IMR-90 (cell line): ENCODE data around the gene FXN. TPM values are rescaled to one million over a fixed set of nuclear protein-coding genes. Genes with fewer than 3 reads are reported as not detected.

Source experiments
- ATAC-seq: fragments of 200-7000 bp; cut with Tn5 transposase; 2 replicates; pipeline ENCODE4 v1.9.1; 2020; ENCODE audit warnings: low read depth, mild to moderate bottlenecking, moderate library complexity
- BruUV-seq: library from RNA; stranded (reverse); fragments of 400-500 nt; replicated peaks from 2 replicates; lab custom pipeline; 2021; lab: Mats Ljungman, UMichigan
- CTCF ChIA-PET: fragments of 300-600 bp; formaldehyde crosslinking; extraction: SDS; loops from one replicate; lab custom pipeline; 2021; ENCODE audit warnings: antibody characterized with exemption; lab: Yijun Ruan, JAX
- POLR2A ChIA-PET: fragments of 300-600 bp; sonication (Branson Sonifier 250); formaldehyde crosslinking; loops from one replicate; lab custom pipeline; 2022; ENCODE audit warnings: antibody characterized with exemption; ENCODE audit not compliant: unreplicated experiment; lab: Charles Lee
- DNase-seq: peaks from one replicate; pipeline ENCODE4 v3.0.0; 2013
- H2AFZ ChIP-seq: replicated peaks from 2 replicates; pipeline ENCODE3; 2013; ENCODE audit warnings: low read length, mild to moderate bottlenecking; ENCODE audit not compliant: poor library complexity
- H2AK5ac ChIP-seq: 2 replicates; pipeline ENCODE4 v1.6.1; 2013; ENCODE audit warnings: low read depth, low read length, inconsistent platforms
- H2AK9ac ChIP-seq: replicated peaks from 2 replicates; pipeline ENCODE3; 2013; ENCODE audit warnings: mild to moderate bottlenecking, low read depth, low read length, moderate library complexity; ENCODE audit not compliant: poor library complexity
- H2BK120ac ChIP-seq: 2 replicates; pipeline ENCODE4 v1.6.1; 2013; ENCODE audit warnings: low read depth, low read length, inconsistent platforms
- H2BK15ac ChIP-seq: 3 replicates; pipeline ENCODE4 v1.6.1; 2013; ENCODE audit warnings: low read depth, low read length, inconsistent platforms
- H2BK20ac ChIP-seq: 2 replicates; pipeline ENCODE4 v1.6.1; 2013; ENCODE audit warnings: low read depth, mild to moderate bottlenecking, inconsistent platforms, low read length, moderate library complexity
- H2BK5ac ChIP-seq: 2 replicates; pipeline ENCODE4 v1.6.1; 2013; ENCODE audit warnings: mild to moderate bottlenecking, low read depth, low read length, inconsistent platforms; ENCODE audit not compliant: poor library complexity, severe bottlenecking
- H3K14ac ChIP-seq: replicated peaks from 2 replicates; pipeline ENCODE4 v1.6.1; 2013; ENCODE audit warnings: low read depth, low read length, inconsistent platforms
- H3K18ac ChIP-seq: 2 replicates; pipeline ENCODE4 v1.6.1; 2013; ENCODE audit warnings: low read depth, low read length, control low read depth
- H3K23ac ChIP-seq: 2 replicates; pipeline ENCODE4 v1.6.1; 2013; ENCODE audit warnings: low read depth, low read length, inconsistent platforms
- H3K27ac ChIP-seq: 2 replicates; pipeline ENCODE4 v1.5.1; 2013; ENCODE audit warnings: mild to moderate bottlenecking, control low read depth, low read length; ENCODE audit not compliant: insufficient read depth
- H3K27me3 ChIP-seq: 2 replicates; pipeline ENCODE4 v1.6.1; 2013; ENCODE audit warnings: low read length; ENCODE audit not compliant: control insufficient read depth, insufficient read depth
- H3K36me3 ChIP-seq: 2 replicates; pipeline ENCODE4 v1.6.1; 2013; ENCODE audit warnings: low read length, mixed read lengths; ENCODE audit not compliant: control insufficient read depth, insufficient read depth
- H3K4ac ChIP-seq: 2 replicates; pipeline ENCODE4 v1.6.1; 2013; ENCODE audit warnings: low read depth, low read length, inconsistent platforms
- H3K4me1 ChIP-seq: 2 replicates; pipeline ENCODE4 v1.6.1; 2013; ENCODE audit warnings: low read length, mixed read lengths; ENCODE audit not compliant: control insufficient read depth, insufficient read depth
- H3K4me2 ChIP-seq: 2 replicates; pipeline ENCODE4 v1.6.1; 2013; ENCODE audit warnings: low read depth, mild to moderate bottlenecking, control low read depth, low read length, moderate library complexity
- H3K4me3 ChIP-seq: 2 replicates; pipeline ENCODE4 v1.5.1; 2013; ENCODE audit warnings: low read depth, mild to moderate bottlenecking, control low read depth, low read length, moderate library complexity; ENCODE audit not compliant: insufficient read depth
- H3K56ac ChIP-seq: 2 replicates; pipeline ENCODE4 v1.6.1; 2013; ENCODE audit warnings: low read length, inconsistent platforms; ENCODE audit not compliant: insufficient read depth; ENCODE audit errors: extremely low read depth
- H3K79me1 ChIP-seq, 2 experiments: 2 replicates each; pipeline ENCODE4 v1.6.1; 2013; ENCODE audit warnings: low read length in 2 of 2, inconsistent platforms in 1 of 2, low read depth in 1 of 2
- H3K9ac ChIP-seq: 2 replicates; pipeline ENCODE4 v1.6.1; 2013; ENCODE audit warnings: low read depth, low read length, control low read depth
- H3K9me1 ChIP-seq: 2 replicates; pipeline ENCODE4 v1.6.1; 2013; ENCODE audit warnings: low read length, inconsistent platforms; ENCODE audit not compliant: insufficient read depth
- H3K9me3 ChIP-seq: 2 replicates; pipeline ENCODE4 v1.6.1; 2013; ENCODE audit warnings: low read length; ENCODE audit not compliant: control insufficient read depth, insufficient read depth
- H4K20me1 ChIP-seq: 2 replicates; pipeline ENCODE4 v1.6.1; 2013; ENCODE audit warnings: low read length, inconsistent platforms; ENCODE audit not compliant: insufficient read depth
- H4K5ac ChIP-seq: 2 replicates; pipeline ENCODE4 v1.6.1; 2013; ENCODE audit warnings: mild to moderate bottlenecking, low read depth, low read length, control low read depth
- H4K8ac ChIP-seq, 2 experiments: 2 replicates each; pipeline ENCODE4 v1.6.1; 2013; ENCODE audit warnings: low read depth in 2 of 2, low read length in 2 of 2, control low read depth in 1 of 2, inconsistent platforms in 1 of 2
- H4K91ac ChIP-seq: 2 replicates; pipeline ENCODE4 v1.6.1; 2013; ENCODE audit warnings: low read depth, low read length, inconsistent platforms; ENCODE audit not compliant: insufficient read depth
- CEBPB ChIP-seq: IDR thresholded peaks from 2 replicates; pipeline ENCODE4 v1.6.1; 2012; ENCODE audit warnings: low read depth, low read length, improper control_type of control experiment
- CHD1 ChIP-seq: IDR thresholded peaks from 2 replicates; pipeline ENCODE4 v1.6.1; 2012; ENCODE audit warnings: low read depth, low read length, improper control_type of control experiment
- ELK1 ChIP-seq: fragments of 150-350 bp; IDR thresholded peaks from 2 replicates; pipeline ENCODE4 v1.6.1; 2016; ENCODE audit warnings: low read depth, mild to moderate bottlenecking, low read length, moderate library complexity, borderline replicate concordance
- FOS ChIP-seq: fragments of 150-350 bp; IDR thresholded peaks from 2 replicates; pipeline ENCODE4 v1.6.1; 2016; ENCODE audit warnings: low read depth, low read length
- MAFK ChIP-seq: IDR thresholded peaks from 2 replicates; pipeline ENCODE4 v1.6.1; 2012; ENCODE audit warnings: low read depth, low read length, improper control_type of control experiment
- MAZ ChIP-seq: IDR thresholded peaks from 2 replicates; pipeline ENCODE4 v1.6.1; 2012; ENCODE audit warnings: low read depth, mild to moderate bottlenecking, low read length, improper control_type of control experiment, moderate library complexity, borderline replicate concordance
- MXI1 ChIP-seq: IDR thresholded peaks from 2 replicates; pipeline ENCODE4 v1.6.1; 2012; ENCODE audit warnings: low read depth, mild to moderate bottlenecking, low read length, moderate library complexity, borderline replicate concordance
- NFE2L2 ChIP-seq: fragments of 150-350 bp; IDR thresholded peaks from 2 replicates; pipeline ENCODE4 v1.6.1; 2016; ENCODE audit warnings: low read depth, mild to moderate bottlenecking, low read length
- POLR2A ChIP-seq: IDR thresholded peaks from 2 replicates; pipeline ENCODE4 v1.6.1; 2012; ENCODE audit warnings: mild to moderate bottlenecking, low read depth, low read length
- RFX5 ChIP-seq: IDR thresholded peaks from 2 replicates; pipeline ENCODE4 v1.8.0; 2012; ENCODE audit warnings: low read depth, mild to moderate bottlenecking, low read length, moderate library complexity
- SMC3 ChIP-seq: fragments of 150-350 bp; IDR thresholded peaks from 2 replicates; pipeline ENCODE4 v1.6.1; 2016; ENCODE audit warnings: low read depth, mild to moderate bottlenecking, antibody characterized with exemption, low read length, moderate library complexity
- USF2 ChIP-seq: fragments of 150-350 bp; IDR thresholded peaks from 2 replicates; pipeline ENCODE4 v1.6.1; 2017; ENCODE audit warnings: mild to moderate bottlenecking, antibody characterized with exemption, low read length, low read depth
- whole genome bisulfite sequencing, 2 experiments: methylation state at CpG; one replicate each; pipeline versions ENCODE4 v1.1.5 to v1.1.7; 2013; ENCODE audit warnings: missing lambda C conversion rate in 2 of 2; ENCODE audit not compliant: insufficient read length in 1 of 2; ENCODE audit errors: extremely low coverage in 2 of 2; 5-methylcytosine and 5-hydroxymethylcytosine counted together
- dilution Hi-C: fragments of 300-500 bp; cut with HindIII; formaldehyde crosslinking; loops from one replicate; pipeline ENCODE4 v1.14.3; 2018; ENCODE audit warnings: low sequenced_read_pairs; ENCODE audit not compliant: unreplicated experiment
- in situ Hi-C: fragments of 300-500 bp; cut with MboI; formaldehyde crosslinking; loops from 3 replicates; pipeline ENCODE4 v1.14.3; 2019; ENCODE audit warnings: low sequenced_read_pairs, inconsistent platforms, mixed read lengths
- intact Hi-C: fragments of 100-400 bp; cut with micrococcal nuclease; formaldehyde crosslinking; loops from 2 replicates; pipeline ENCODE4 v1.10.0; 2022
- polyA plus RNA-seq, 3 experiments: library from polyadenylated mRNA; depleted of rRNA; stranded (reverse); fragments of >200 nt; gene quantifications; 2 replicates each; pipeline ENCODE4 v1.2.3, GENCODE V29; 2012; ENCODE audit warnings: low replicate concordance in 1 of 3
- total RNA-seq: library from RNA; depleted of rRNA; stranded (reverse); fragments of >200 nt; gene quantifications from 2 replicates; pipeline ENCODE4 v1.2.3, GENCODE V29; 2012
- TF ChIP-seq, protein P1 (sequence below): conservative IDR thresholded peaks from 2 replicates; pipeline ENCODE4 v1.5.1; 2012; ENCODE audit warnings: mild to moderate bottlenecking, low read depth, low read length, improper control_type of control experiment

The FXN gene
- total and polyA plus RNA-seq, 2 of the 4 experiments (the other 2 are of a cell fraction): 3.9 to 18.1 TPM

GRCh38 chr9:69083321-69083720 lies 47.8 kb downstream of the FXN start:
- Histone ChIP-seq H2AFZ (no peak overlapping the region), H3K18ac (no peak overlapping the region), H3K9me3 (no peaks in the 10 kb centered on the region), H4K91ac (no peak overlapping the region), H4K5ac (no peak overlapping the region), H2AK5ac (no peak overlapping the region), H3K56ac (no peak overlapping the region), H3K36me3 (no peaks in the 10 kb centered on the region), H3K14ac (no peak overlapping the region), H3K4ac (no peak overlapping the region), H4K20me1 (no peaks in the 10 kb centered on the region), H3K9ac (no peak overlapping the region), H2BK5ac (no peak overlapping the region), H2BK120ac (no peak overlapping the region), H3K27me3 (no peaks in the 10 kb centered on the region), H4K8ac (no peak overlapping the region), H3K4me1 (peaks cover 9% of the 10 kb centered on the region), H3K9me1 (no peaks in the 10 kb centered on the region), H2BK15ac (no peak overlapping the region), H3K27ac (no peak overlapping the region), H3K79me1 (no peaks in the 10 kb centered on the region), H2AK9ac (no peak overlapping the region), H3K4me2 (no peak overlapping the region), H3K23ac (no peak overlapping the region), H3K4me3 (no peak overlapping the region), H2BK20ac (no peak overlapping the region)
- WGBS, 2 experiments: no CpG with 5 or more reads among the region's 3 CpGs
- TF ChIP-seq MXI1 (no peak), NFE2L2 (no peak), CEBPB (no peak), MAFK (no peak), FOS (no peak), ELK1 (no peak), MAZ (no peak), USF2 (no peak), CHD1 (no peak), POLR2A (no peak), RFX5 (no peak), SMC3 (no peak)
- TF ChIP-seq, protein P1, sequence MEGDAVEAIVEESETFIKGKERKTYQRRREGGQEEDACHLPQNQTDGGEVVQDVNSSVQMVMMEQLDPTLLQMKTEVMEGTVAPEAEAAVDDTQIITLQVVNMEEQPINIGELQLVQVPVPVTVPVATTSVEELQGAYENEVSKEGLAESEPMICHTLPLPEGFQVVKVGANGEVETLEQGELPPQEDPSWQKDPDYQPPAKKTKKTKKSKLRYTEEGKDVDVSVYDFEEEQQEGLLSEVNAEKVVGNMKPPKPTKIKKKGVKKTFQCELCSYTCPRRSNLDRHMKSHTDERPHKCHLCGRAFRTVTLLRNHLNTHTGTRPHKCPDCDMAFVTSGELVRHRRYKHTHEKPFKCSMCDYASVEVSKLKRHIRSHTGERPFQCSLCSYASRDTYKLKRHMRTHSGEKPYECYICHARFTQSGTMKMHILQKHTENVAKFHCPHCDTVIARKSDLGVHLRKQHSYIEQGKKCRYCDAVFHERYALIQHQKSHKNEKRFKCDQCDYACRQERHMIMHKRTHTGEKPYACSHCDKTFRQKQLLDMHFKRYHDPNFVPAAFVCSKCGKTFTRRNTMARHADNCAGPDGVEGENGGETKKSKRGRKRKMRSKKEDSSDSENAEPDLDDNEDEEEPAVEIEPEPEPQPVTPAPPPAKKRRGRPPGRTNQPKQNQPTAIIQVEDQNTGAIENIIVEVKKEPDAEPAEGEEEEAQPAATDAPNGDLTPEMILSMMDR: no peak
- no TSS peak for BruUV-seq
- dilution Hi-C loops (no loop called here), in situ Hi-C loops (no loop called here), intact Hi-C loops (no loop called here)
- ChIA-PET CTCF (no interaction called here), POLR2A (no interaction called here)
- DNase-seq (no peak), ATAC-seq (no peak)
